Duodenal mucosa (tissue), 2 donors: ENCODE results near the gene TFF2.

Experiments
- H3K27ac ChIP-seq: one replicate; pipeline ENCODE4 v1.7.0; 2013; ENCODE audit warnings: low read depth, low read length
- H3K27me3 ChIP-seq, 2 donors: one replicate each; pipeline ENCODE4 v1.7.0; 2013; ENCODE audit warnings: low read length in 2 of 2, control low read depth in 1 of 2; ENCODE audit not compliant: insufficient read depth in 2 of 2, control insufficient read depth in 1 of 2
- H3K36me3 ChIP-seq, 2 donors: one replicate each; pipeline ENCODE4 v1.7.0; 2013; ENCODE audit warnings: low read length in 2 of 2, control low read depth in 1 of 2; ENCODE audit not compliant: insufficient read depth in 2 of 2, control insufficient read depth in 1 of 2
- H3K4me1 ChIP-seq, 2 donors: one replicate each; pipeline ENCODE4 v1.7.0; 2013; ENCODE audit warnings: low read length in 2 of 2, control low read depth in 1 of 2; ENCODE audit not compliant: insufficient read depth in 2 of 2, control insufficient read depth in 1 of 2
- H3K4me3 ChIP-seq, 2 donors: one replicate each; pipeline ENCODE4 v1.7.0; 2013; ENCODE audit warnings: low read length in 2 of 2, low read depth in 1 of 2
- H3K9ac ChIP-seq, 2 donors: one replicate each; pipeline ENCODE4 v1.7.0; 2013; ENCODE audit warnings: low read length in 2 of 2, low read depth in 1 of 2
- H3K9me3 ChIP-seq, 2 donors: one replicate each; pipeline ENCODE4 v1.7.0; 2013; ENCODE audit warnings: low read length in 2 of 2, control low read depth in 1 of 2; ENCODE audit not compliant: control insufficient read depth in 1 of 2

Gene TFF2

DNA sequence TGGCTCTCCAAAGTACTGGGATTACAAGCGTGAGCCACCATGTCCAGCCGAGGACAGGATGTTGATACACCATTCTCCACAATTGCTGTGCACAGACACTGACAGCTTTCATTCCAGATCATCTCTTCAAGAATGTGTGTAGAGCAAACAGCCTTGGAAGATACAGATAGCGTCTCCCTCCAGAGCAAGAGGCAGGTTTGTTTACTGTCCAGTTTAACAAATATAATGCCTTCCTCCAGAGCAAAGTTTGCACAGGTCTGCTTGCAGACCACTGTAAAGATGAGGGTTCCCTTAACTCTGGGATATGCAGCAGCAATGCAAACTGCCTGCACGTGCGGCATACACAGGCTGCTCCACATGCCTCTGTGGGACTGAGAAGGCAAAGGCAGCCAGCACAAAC is 40.5 kb upstream of the TFF2 start:
- Histone ChIP-seq H3K4me1 (peaks cover 33% of the 10 kb centered on the region in 2 donors), H3K9ac (no peak overlapping the region), H3K9me3 (no peaks in the 10 kb centered on the region), H3K4me3 (no peak overlapping the region), H3K27ac (no peak overlapping the region), H3K27me3 (no peaks in the 10 kb centered on the region), H3K36me3 (no peaks in the 10 kb centered on the region)

- Histone ChIP-seq H3K9me3 (no peaks in the 10 kb centered on the region), H3K4me3 (no peak overlapping the region), H3K9ac (no peak overlapping the region), H3K4me1 (peaks cover 36 to 39% of the 10 kb centered on the region in 2 donors), H3K27me3 (no peaks in the 10 kb centered on the region), H3K36me3 (no peaks in the 10 kb centered on the region), H3K27ac (no peak overlapping the region)
Observed at GRCh38 chr21:42390696-42391095, 39.9 kb upstream of the TFF2 start.

GRCh38 chr21:42390193-42390592 is 39.4 kb upstream of the TFF2 start:
- Histone ChIP-seq H3K4me1 (peaks cover 42 to 44% of the 10 kb centered on the region in 2 donors), H3K9ac (no peak overlapping the region), H3K27me3 (no peaks in the 10 kb centered on the region), H3K9me3 (no peaks in the 10 kb centered on the region), H3K36me3 (no peaks in the 10 kb centered on the region), H3K4me3 (no peak overlapping the region), H3K27ac (no peak overlapping the region)

DNA sequence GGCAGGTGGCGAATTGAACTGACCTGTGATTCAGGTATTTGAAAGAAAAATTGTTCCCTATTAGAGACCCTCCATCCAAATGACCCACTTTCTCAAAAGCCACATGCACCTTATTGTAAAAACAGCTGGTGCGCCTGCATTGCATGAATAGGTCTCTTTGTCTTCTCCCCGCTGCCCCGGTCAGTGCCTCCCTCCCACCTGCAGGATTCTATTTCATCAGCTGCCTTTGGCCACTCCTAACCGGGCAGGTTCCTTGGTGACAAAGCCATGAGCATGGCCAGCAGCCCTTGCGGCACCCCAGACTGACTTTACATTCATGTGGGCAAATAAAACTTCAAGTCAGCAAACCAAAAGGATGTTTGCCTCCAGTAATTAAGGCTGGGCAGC is 38.6 kb upstream of the TFF2 start:
- peak overlapping the region; percentile 73 to 75 for H3K4me3 ChIP-seq
- no peak overlapping the region for H3K27ac ChIP-seq
- peak overlapping the region; percentile 54 to 60 for H3K9ac ChIP-seq

GRCh38 chr21:42388740-42389448 is 38.1 kb upstream of the TFF2 start:
- Histone ChIP-seq H3K27ac (peak overlapping the region; percentile 34), H3K4me1 (peaks cover 51 to 56% of the 10 kb centered on the region in 2 donors)

More for the DNA sequence above, 38.6 kb upstream of the TFF2 start:
- no peaks in the 10 kb centered on the region for H3K9me3 ChIP-seq
- no peaks in the 10 kb centered on the region for H3K27me3 ChIP-seq
- H3K36me3 ChIP-seq = no peaks in the 10 kb centered on the region
- peaks cover 47 to 51% of the 10 kb centered on the region in 2 donors for H3K4me1 ChIP-seq

GRCh38 chr21:42387843-42388340 is 37.1 kb upstream of the TFF2 start:
- no peak overlapping the region for H3K27ac ChIP-seq
- H3K27me3 ChIP-seq = no peaks in the 10 kb centered on the region

More at GRCh38 chr21:42388740-42389448, 38.1 kb upstream of the TFF2 start:
- Histone ChIP-seq H3K9ac (peak overlapping the region; percentile 54 to 60), H3K4me3 (peak overlapping the region; percentile 73 to 75), H3K27me3 (no peaks in the 10 kb centered on the region), H3K36me3 (no peaks in the 10 kb centered on the region), H3K9me3 (no peaks in the 10 kb centered on the region)

DNA sequence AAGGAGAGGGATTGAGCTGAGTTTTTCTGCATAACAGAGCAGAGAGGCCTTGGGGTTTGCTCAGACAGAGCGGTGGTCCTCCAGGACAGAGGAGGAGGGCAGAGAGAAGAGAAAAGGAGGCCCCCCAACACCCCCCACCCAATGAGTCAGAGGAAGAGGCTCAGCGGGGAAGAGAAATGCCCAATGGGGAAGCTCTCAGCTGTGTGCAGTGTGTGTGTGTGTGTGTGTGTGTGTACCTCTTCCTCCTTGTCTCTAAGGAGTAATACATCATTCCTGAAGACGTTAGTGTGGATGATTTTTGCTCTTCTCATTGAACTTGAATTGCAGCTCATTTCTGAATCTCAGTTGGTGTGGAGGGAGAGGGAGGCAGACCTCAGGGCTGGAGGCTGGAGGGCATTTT is 36.4 kb upstream of the TFF2 start:
- Histone ChIP-seq H3K27ac (no peak overlapping the region), H3K27me3 (no peaks in the 10 kb centered on the region), H3K9ac (no peak overlapping the region), H3K9me3 (peaks cover 2 to 4% of the 10 kb centered on the region in 2 donors), H3K36me3 (no peaks in the 10 kb centered on the region), H3K4me1 (peaks cover 51 to 59% of the 10 kb centered on the region in 2 donors), H3K4me3 (no peak overlapping the region)

More at GRCh38 chr21:42387843-42388340, 37.1 kb upstream of the TFF2 start:
- H3K36me3 ChIP-seq = no peaks in the 10 kb centered on the region
- no peaks in the 10 kb centered on the region for H3K9me3 ChIP-seq
- H3K9ac ChIP-seq = no peak overlapping the region
- peaks cover 51 to 59% of the 10 kb centered on the region in 2 donors for H3K4me1 ChIP-seq
- H3K4me3 ChIP-seq = peak overlapping the region; percentile 73 to 75

DNA sequence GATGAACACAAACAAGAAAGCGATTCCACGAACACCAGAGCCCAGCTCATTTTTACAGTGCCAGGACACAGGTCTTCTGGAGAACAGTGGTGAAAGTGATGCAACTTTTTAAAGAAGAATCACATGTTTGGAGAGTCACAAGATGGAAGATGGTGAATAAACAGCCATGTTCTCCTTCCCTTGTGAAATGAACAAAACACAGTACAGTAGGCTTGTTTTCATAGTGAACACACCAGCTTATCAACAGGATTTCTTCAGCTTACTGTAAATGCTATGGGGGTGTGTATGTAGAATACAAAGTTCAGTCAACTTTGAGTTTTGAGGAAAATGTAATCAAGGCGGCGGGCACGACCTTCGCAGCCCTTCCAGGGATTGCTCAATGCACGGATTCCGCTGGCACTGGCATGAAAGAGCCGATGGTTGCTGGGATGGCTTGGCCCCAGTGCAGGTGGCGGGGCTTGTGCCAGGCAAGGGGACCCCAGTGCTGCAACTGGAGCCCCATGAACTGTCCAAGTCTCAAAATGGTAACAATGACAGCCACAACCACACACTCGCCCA is 35.3 kb upstream of the TFF2 start:
- peak overlapping the region; percentile 11 to 15 for H3K9ac ChIP-seq
- H3K27ac ChIP-seq = no peak overlapping the region
- no peaks in the 10 kb centered on the region for H3K27me3 ChIP-seq

DNA sequence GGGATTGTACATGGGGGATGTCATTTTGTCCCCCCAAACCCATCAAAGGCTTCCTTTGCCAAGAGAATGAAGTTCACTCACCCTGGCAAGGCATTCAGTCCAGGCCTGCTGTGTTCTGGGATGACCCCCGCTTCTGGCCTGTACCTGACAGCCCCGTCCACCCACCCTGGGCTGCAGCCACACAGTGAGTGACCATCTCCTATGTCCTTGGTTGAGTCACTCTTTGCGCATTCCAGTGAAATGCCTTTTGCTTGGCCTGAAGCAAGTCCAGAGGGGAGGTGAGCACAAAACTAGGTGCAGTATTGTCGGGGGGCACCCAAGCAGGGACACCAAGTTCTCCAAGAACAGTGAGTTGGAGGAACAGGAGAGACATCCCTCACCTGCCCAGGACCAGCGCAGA is 34.8 kb upstream of the TFF2 start:
- no peaks in the 10 kb centered on the region for H3K27me3 ChIP-seq
- peaks cover 51 to 59% of the 10 kb centered on the region in 2 donors for H3K4me1 ChIP-seq
- H3K27ac ChIP-seq = peak overlapping the region; percentile 55
- H3K9ac ChIP-seq = peak overlapping the region in 1 of 2 donors; percentile 11
- no peak overlapping the region for H3K4me3 ChIP-seq
- H3K36me3 ChIP-seq = peaks cover 0 to 5% of the 10 kb centered on the region in 2 donors
- H3K9me3 ChIP-seq = peaks cover 5 to 11% of the 10 kb centered on the region in 2 donors

More for the DNA sequence above, 35.3 kb upstream of the TFF2 start:
- H3K36me3 ChIP-seq = peaks cover 0 to 5% of the 10 kb centered on the region in 2 donors
- H3K4me3 ChIP-seq = peak overlapping the region in 1 of 2 donors; percentile 12
- peaks cover 51 to 59% of the 10 kb centered on the region in 2 donors for H3K4me1 ChIP-seq
- peaks cover 5 to 11% of the 10 kb centered on the region in 2 donors for H3K9me3 ChIP-seq

GRCh38 chr21:42384989-42385388 is 34.2 kb upstream of the TFF2 start:
- no peak overlapping the region for H3K4me3 ChIP-seq
- H3K27me3 ChIP-seq = no peaks in the 10 kb centered on the region
- no peak overlapping the region for H3K9ac ChIP-seq
- H3K4me1 ChIP-seq = peaks cover 51 to 59% of the 10 kb centered on the region in 2 donors
- peak overlapping the region; percentile 55 for H3K27ac ChIP-seq
- H3K36me3 ChIP-seq = peaks cover 0 to 5% of the 10 kb centered on the region in 2 donors
- H3K9me3 ChIP-seq = peaks cover 5 to 11% of the 10 kb centered on the region in 2 donors
